IMR-90 (cell line): Measurements from ENCODE around the gene RELL1. TPM values are rescaled to one million over a fixed set of nuclear protein-coding genes. Genes with fewer than 3 reads are reported as not detected.

Source experiments
- ATAC-seq: fragments of 200-7000 bp; cut with Tn5 transposase; 2 replicates; pipeline ENCODE4 v1.9.1; 2020; ENCODE audit warnings: low read depth, mild to moderate bottlenecking, moderate library complexity
- BruUV-seq: library from RNA; stranded (reverse); fragments of 400-500 nt; replicated peaks from 2 replicates; lab custom pipeline; 2021; lab: Mats Ljungman, UMichigan
- CTCF ChIA-PET: fragments of 300-600 bp; formaldehyde crosslinking; extraction: SDS; loops from one replicate; lab custom pipeline; 2021; ENCODE audit warnings: antibody characterized with exemption; lab: Yijun Ruan, JAX
- POLR2A ChIA-PET: fragments of 300-600 bp; sonication (Branson Sonifier 250); formaldehyde crosslinking; loops from one replicate; lab custom pipeline; 2022; ENCODE audit warnings: antibody characterized with exemption; ENCODE audit not compliant: unreplicated experiment; lab: Charles Lee
- DNase-seq: peaks from one replicate; pipeline ENCODE4 v3.0.0; 2013
- H2AFZ ChIP-seq: replicated peaks from 2 replicates; pipeline ENCODE3; 2013; ENCODE audit warnings: low read length, mild to moderate bottlenecking; ENCODE audit not compliant: poor library complexity
- H2AK5ac ChIP-seq: 2 replicates; pipeline ENCODE4 v1.6.1; 2013; ENCODE audit warnings: low read depth, low read length, inconsistent platforms
- H2AK9ac ChIP-seq: replicated peaks from 2 replicates; pipeline ENCODE3; 2013; ENCODE audit warnings: mild to moderate bottlenecking, low read depth, low read length, moderate library complexity; ENCODE audit not compliant: poor library complexity
- H2BK120ac ChIP-seq: 2 replicates; pipeline ENCODE4 v1.6.1; 2013; ENCODE audit warnings: low read depth, low read length, inconsistent platforms
- H2BK15ac ChIP-seq: 3 replicates; pipeline ENCODE4 v1.6.1; 2013; ENCODE audit warnings: low read depth, low read length, inconsistent platforms
- H2BK20ac ChIP-seq: 2 replicates; pipeline ENCODE4 v1.6.1; 2013; ENCODE audit warnings: low read depth, mild to moderate bottlenecking, inconsistent platforms, low read length, moderate library complexity
- H2BK5ac ChIP-seq: 2 replicates; pipeline ENCODE4 v1.6.1; 2013; ENCODE audit warnings: mild to moderate bottlenecking, low read depth, low read length, inconsistent platforms; ENCODE audit not compliant: poor library complexity, severe bottlenecking
- H3K14ac ChIP-seq: replicated peaks from 2 replicates; pipeline ENCODE4 v1.6.1; 2013; ENCODE audit warnings: low read depth, low read length, inconsistent platforms
- H3K18ac ChIP-seq: 2 replicates; pipeline ENCODE4 v1.6.1; 2013; ENCODE audit warnings: low read depth, low read length, control low read depth
- H3K23ac ChIP-seq: 2 replicates; pipeline ENCODE4 v1.6.1; 2013; ENCODE audit warnings: low read depth, low read length, inconsistent platforms
- H3K27ac ChIP-seq: 2 replicates; pipeline ENCODE4 v1.5.1; 2013; ENCODE audit warnings: mild to moderate bottlenecking, control low read depth, low read length; ENCODE audit not compliant: insufficient read depth
- H3K27me3 ChIP-seq: 2 replicates; pipeline ENCODE4 v1.6.1; 2013; ENCODE audit warnings: low read length; ENCODE audit not compliant: control insufficient read depth, insufficient read depth
- H3K36me3 ChIP-seq: 2 replicates; pipeline ENCODE4 v1.6.1; 2013; ENCODE audit warnings: low read length, mixed read lengths; ENCODE audit not compliant: control insufficient read depth, insufficient read depth
- H3K4ac ChIP-seq: 2 replicates; pipeline ENCODE4 v1.6.1; 2013; ENCODE audit warnings: low read depth, low read length, inconsistent platforms
- H3K4me1 ChIP-seq: 2 replicates; pipeline ENCODE4 v1.6.1; 2013; ENCODE audit warnings: low read length, mixed read lengths; ENCODE audit not compliant: control insufficient read depth, insufficient read depth
- H3K4me2 ChIP-seq: 2 replicates; pipeline ENCODE4 v1.6.1; 2013; ENCODE audit warnings: low read depth, mild to moderate bottlenecking, control low read depth, low read length, moderate library complexity
- H3K4me3 ChIP-seq: 2 replicates; pipeline ENCODE4 v1.5.1; 2013; ENCODE audit warnings: low read depth, mild to moderate bottlenecking, control low read depth, low read length, moderate library complexity; ENCODE audit not compliant: insufficient read depth
- H3K56ac ChIP-seq: 2 replicates; pipeline ENCODE4 v1.6.1; 2013; ENCODE audit warnings: low read length, inconsistent platforms; ENCODE audit not compliant: insufficient read depth; ENCODE audit errors: extremely low read depth
- H3K79me1 ChIP-seq, 2 experiments: 2 replicates each; pipeline ENCODE4 v1.6.1; 2013; ENCODE audit warnings: low read length in 2 of 2, inconsistent platforms in 1 of 2, low read depth in 1 of 2
- H3K9ac ChIP-seq: 2 replicates; pipeline ENCODE4 v1.6.1; 2013; ENCODE audit warnings: low read depth, low read length, control low read depth
- H3K9me1 ChIP-seq: 2 replicates; pipeline ENCODE4 v1.6.1; 2013; ENCODE audit warnings: low read length, inconsistent platforms; ENCODE audit not compliant: insufficient read depth
- H3K9me3 ChIP-seq: 2 replicates; pipeline ENCODE4 v1.6.1; 2013; ENCODE audit warnings: low read length; ENCODE audit not compliant: control insufficient read depth, insufficient read depth
- H4K20me1 ChIP-seq: 2 replicates; pipeline ENCODE4 v1.6.1; 2013; ENCODE audit warnings: low read length, inconsistent platforms; ENCODE audit not compliant: insufficient read depth
- H4K5ac ChIP-seq: 2 replicates; pipeline ENCODE4 v1.6.1; 2013; ENCODE audit warnings: mild to moderate bottlenecking, low read depth, low read length, control low read depth
- H4K8ac ChIP-seq, 2 experiments: 2 replicates each; pipeline ENCODE4 v1.6.1; 2013; ENCODE audit warnings: low read depth in 2 of 2, low read length in 2 of 2, control low read depth in 1 of 2, inconsistent platforms in 1 of 2
- H4K91ac ChIP-seq: 2 replicates; pipeline ENCODE4 v1.6.1; 2013; ENCODE audit warnings: low read depth, low read length, inconsistent platforms; ENCODE audit not compliant: insufficient read depth
- ELK1 ChIP-seq: fragments of 150-350 bp; IDR thresholded peaks from 2 replicates; pipeline ENCODE4 v1.6.1; 2016; ENCODE audit warnings: low read depth, mild to moderate bottlenecking, low read length, moderate library complexity, borderline replicate concordance
- MAZ ChIP-seq: IDR thresholded peaks from 2 replicates; pipeline ENCODE4 v1.6.1; 2012; ENCODE audit warnings: low read depth, mild to moderate bottlenecking, low read length, improper control_type of control experiment, moderate library complexity, borderline replicate concordance
- WGBS, 2 experiments: methylation state at CpG; one replicate each; pipeline versions ENCODE4 v1.1.5 to v1.1.7; 2013; ENCODE audit warnings: missing lambda C conversion rate in 2 of 2; ENCODE audit not compliant: insufficient read length in 1 of 2; ENCODE audit errors: extremely low coverage in 2 of 2; 5-methylcytosine and 5-hydroxymethylcytosine counted together
- dilution Hi-C: fragments of 300-500 bp; cut with HindIII; formaldehyde crosslinking; loops from one replicate; pipeline ENCODE4 v1.14.3; 2018; ENCODE audit warnings: low sequenced_read_pairs; ENCODE audit not compliant: unreplicated experiment
- in situ Hi-C: fragments of 300-500 bp; cut with MboI; formaldehyde crosslinking; loops from 3 replicates; pipeline ENCODE4 v1.14.3; 2019; ENCODE audit warnings: low sequenced_read_pairs, inconsistent platforms, mixed read lengths
- intact Hi-C: fragments of 100-400 bp; cut with micrococcal nuclease; formaldehyde crosslinking; loops from 2 replicates; pipeline ENCODE4 v1.10.0; 2022
- polyA plus RNA-seq, 3 experiments: library from polyadenylated mRNA; depleted of rRNA; stranded (reverse); fragments of >200 nt; gene quantifications; 2 replicates each; pipeline ENCODE4 v1.2.3, GENCODE V29; 2012; ENCODE audit warnings: low replicate concordance in 1 of 3
- total RNA-seq: library from RNA; depleted of rRNA; stranded (reverse); fragments of >200 nt; gene quantifications from 2 replicates; pipeline ENCODE4 v1.2.3, GENCODE V29; 2012

The RELL1 gene
- total and polyA plus RNA-seq, 2 of the 4 experiments (the other 2 are of a cell fraction), result 6.8 to 39.6 TPM

- Histone ChIP-seq H3K23ac (no peak overlapping the region), H4K5ac (no peak overlapping the region), H4K20me1 (no peaks in the 10 kb centered on the region), H3K9ac (no peak overlapping the region), H2BK15ac (no peak overlapping the region), H3K9me1 (peaks cover 20% of the 10 kb centered on the region), H3K4me2 (no peak overlapping the region; the same call in 1 of the 2 replicates), H3K14ac (no peak overlapping the region), H3K56ac (no peak overlapping the region), H3K36me3 (no peaks in the 10 kb centered on the region; the same call in 1 of the 2 replicates), H2AFZ (no peak overlapping the region), H2AK9ac (no peak overlapping the region), H3K4ac (0 out of 2 replicates have a peak overlapping the region, but pooled peaks have one; percentile 15), H3K9me3 (peaks cover 2% of the 10 kb centered on the region), H4K8ac (no peak overlapping the region), H3K4me3 (no peak overlapping the region), H3K4me1 (peaks cover 22% of the 10 kb centered on the region), H2BK5ac (no peak overlapping the region), H2AK5ac (0 out of 2 replicates have a peak overlapping the region, but pooled peaks have one; percentile 19), H3K18ac (no peak overlapping the region), H3K79me1 (peaks cover 30 to 74% of the 10 kb centered on the region in 2 experiments), H2BK120ac (no peak overlapping the region), H3K27ac (no peak overlapping the region), H2BK20ac (no peak overlapping the region), H4K91ac (no peak overlapping the region), H3K27me3 (no peaks in the 10 kb centered on the region)
- WGBS, 2 experiments, result no CpG with 5 or more reads among the region's 3 CpGs
- CTCF ChIA-PET, result no interaction called here
- peak; percentile 61 for DNase-seq
- dilution Hi-C loops, result no loop called here
- BruUV-seq, result no TSS peak
- intact Hi-C loops, result no loop called here
- peak; percentile 62 for ATAC-seq
- POLR2A ChIA-PET, result no interaction called here
- TF ChIP-seq ELK1 (no peak), MAZ (0 out of 2 replicates have a peak, but pooled peaks have one; percentile 9)
- in situ Hi-C loops, result no loop called here
These were observed 24.4 kb downstream of the RELL1 start for GRCh38 chr4:37661772-37662171.
